Cortex of kidney (tissue), 1 donor: Measurements from ENCODE around the gene TNN.

Source experiments
- DNase-seq: peaks from one replicate; lab custom pipeline; 2025; lab: John Stamatoyannopoulos, UW

TNN gene

DNA sequence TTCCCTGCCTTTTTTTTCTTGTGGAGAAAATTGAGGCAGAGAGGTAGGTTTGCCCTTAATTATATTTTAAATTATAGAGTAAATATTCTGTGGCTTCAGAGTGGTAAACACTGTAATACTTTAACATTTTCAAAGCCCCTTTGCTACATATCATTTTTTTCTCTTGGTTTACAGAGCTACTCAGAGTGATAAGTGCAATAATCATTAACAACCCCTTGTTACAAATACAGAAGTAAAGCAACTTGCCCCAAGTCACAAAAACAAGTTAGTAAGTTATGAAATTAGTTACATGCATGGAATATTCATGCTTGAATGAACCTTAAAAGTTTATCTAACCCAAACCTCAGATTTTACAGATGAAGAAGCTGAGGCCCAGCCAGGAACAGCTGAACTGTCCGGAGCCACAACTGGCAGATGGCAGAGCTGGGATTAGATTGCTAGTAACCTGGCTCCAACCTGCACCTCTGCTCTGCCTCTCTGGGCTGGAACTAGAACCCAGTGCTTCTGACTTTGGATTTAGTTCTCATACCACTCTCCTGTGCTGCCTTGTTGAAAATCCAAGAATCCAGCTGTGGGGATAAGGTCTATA lies 48.7 kb downstream of the TNN start:
- no peak for DNase-seq

GRCh38 chr1:175116903-175117302 lies 49.3 kb downstream of the TNN start:
- no peak for DNase-seq

DNA sequence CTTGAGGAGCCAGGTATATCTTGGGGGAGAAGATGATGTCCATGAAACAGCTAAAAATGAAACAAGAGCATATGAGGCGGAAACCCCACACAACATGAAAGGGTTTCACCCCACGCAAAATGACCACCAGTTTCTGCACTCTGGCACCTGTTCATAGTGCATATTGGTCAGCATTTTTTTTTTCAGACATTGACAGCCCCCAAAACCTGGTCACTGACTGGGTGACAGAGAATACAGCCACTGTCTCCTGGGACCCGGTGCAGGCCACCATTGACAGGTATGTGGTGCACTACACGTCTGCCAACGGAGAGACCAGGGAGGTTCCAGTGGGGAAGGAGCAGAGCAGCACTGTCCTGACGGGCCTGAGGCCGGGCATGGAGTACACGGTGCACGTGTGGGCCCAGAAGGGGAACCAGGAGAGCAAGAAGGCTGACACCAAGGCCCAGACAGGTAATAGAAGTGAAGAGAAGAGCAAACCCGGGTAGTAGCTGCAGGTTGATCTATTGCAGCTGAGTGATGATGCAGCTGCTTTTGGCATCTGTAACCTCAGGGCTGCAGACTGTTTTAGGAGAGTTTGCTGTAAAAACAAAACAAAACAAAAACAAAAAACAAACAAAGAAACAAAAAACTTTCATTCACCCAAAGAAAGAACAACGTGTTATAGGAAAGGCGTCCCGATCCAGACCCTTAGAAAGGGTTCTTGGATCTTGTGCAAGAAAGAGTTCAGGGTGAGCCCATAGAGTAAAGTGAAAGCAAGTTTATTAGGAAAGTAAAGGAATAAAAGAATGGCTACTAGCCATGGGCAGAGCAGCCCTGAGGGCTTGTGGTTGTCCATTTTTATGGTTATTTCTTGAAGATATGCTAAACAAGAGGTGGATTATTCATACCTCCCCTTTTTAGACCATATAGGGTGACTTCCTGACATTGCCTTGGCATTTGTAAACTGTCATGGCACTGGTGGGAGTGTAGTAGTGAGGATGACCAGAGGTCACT lies 51.0 kb downstream of the TNN start:
- DNase-seq = no peak

GRCh38 chr1:175120511-175120910 lies 52.9 kb downstream of the TNN start:
- DNase-seq = no peak

DNA sequence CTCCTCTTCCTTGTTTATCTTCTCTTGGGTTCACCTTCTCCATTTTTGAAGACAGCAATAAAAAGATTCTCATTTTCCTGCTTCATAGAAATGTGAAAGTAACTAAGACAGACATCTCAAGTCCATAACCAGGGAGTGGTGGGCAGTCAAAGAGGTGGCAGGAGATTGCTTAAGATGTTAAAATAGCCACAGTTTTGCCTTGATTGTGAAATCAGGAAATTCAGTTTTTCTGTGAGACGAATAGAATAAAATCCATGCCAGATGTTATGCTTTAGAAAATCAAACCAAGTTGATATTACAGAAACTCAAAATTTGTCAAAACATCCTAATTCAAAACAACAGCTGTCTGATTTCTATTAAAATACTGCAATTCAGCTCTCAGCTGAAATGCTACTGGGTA lies 57.2 kb downstream of the TNN start:
- DNase-seq = no peak

- DNase-seq = no peak
Measured at GRCh38 chr1:175126347-175126746, 58.7 kb downstream of the TNN start.

DNA sequence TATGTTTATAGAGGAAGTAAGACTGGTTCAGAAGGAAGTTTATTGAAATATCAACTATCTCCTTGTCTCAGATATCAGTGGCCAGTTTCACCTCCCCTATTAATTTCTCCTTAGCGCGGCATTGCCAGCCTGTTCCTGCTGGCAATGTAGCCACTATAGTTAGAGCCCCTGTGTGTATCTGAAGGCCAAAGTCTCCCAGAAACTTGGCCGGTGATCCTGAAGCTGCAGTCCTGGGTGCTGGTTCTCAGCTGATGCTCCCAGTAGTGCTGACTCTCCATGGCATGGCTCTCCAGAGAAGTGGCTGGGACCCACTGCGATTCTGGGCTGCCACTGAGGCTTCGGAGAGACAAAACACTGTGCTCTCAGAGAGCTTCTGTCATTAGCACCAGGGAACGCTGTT lies 59.9 kb downstream of the TNN start:
- DNase-seq = no peak

GRCh38 chr1:175128523-175128922 lies 60.9 kb downstream of the TNN start:
- DNase-seq = no peak

GRCh38 chr1:175129182-175129581 lies 61.5 kb downstream of the TNN start:
- DNase-seq = no peak

GRCh38 chr1:175129644-175129996 lies 62.0 kb downstream of the TNN start:
- no peak for DNase-seq

DNA sequence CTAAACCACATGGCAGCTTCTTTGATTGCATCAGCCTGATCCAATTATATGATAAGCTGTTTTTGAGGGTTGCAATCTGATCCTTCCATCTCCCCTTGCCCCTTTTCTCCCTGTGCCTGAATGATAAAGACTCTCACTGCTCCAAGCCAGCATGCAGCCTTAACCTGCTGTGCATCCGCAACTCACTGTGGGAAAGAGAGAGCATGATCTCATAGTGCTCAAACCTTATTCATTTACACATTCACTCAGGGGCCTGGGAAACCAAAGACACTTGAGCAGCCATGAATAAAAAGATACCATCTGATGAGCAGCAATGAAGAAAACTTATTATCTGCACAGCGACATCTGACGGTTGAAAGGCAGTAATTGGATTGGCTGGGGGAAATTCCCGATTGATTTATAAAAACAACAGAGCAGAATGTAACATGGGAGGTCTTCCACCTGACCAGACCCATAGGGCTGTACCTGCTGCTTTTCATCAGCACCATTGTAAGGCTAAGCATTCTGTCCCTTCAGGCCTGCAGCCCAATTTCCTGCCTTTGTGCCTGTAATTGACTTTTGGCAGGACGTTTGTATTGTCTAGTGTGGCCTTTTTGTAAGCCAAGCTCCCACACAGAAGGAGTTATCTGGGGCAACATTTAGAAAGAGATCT lies 62.5 kb downstream of the TNN start:
- no peak for DNase-seq

DNA sequence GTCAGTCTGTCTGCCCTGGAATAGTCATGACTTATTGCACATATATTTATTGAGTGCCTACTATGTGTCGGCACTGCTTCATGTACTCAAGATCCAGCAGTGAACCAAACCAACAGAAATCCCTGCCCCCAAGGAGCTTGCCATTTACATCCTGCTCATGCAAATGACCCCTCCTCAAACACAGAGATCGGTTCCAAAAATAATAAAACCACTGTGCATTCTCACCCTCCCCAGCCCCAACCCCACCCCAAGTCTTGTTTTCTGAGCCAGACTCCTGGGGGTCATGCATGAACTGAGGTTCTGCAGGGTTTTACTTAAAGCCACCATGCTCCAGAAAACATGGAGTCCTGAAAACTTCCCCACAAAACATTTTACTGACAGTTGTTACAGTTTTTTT lies 63.0 kb downstream of the TNN start:
- no peak for DNase-seq

DNA sequence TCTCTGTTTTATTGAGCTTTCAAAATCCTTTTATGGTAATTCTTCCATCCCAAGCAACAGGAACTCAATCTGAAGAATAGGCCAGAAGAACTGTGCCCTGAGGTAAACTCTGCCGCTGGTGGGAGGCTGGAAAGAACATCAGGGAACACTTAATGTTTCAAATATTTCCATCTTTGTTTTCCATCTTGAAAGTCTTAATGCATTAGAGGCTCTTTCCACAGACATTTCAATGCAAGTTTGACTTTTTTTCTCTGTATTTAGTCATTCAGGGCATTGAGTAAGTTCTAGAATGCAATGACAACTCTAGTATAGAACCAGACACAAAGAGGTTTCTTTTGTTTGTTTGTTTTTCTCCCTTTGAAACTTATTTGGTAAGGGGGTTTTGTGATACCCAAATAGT lies 63.5 kb downstream of the TNN start:
- no peak for DNase-seq

- no peak for DNase-seq
Measured at GRCh38 chr1:175132436-175132835, 64.8 kb downstream of the TNN start.

GRCh38 chr1:175133673-175134435 lies 66.2 kb downstream of the TNN start:
- DNase-seq = no peak

DNA sequence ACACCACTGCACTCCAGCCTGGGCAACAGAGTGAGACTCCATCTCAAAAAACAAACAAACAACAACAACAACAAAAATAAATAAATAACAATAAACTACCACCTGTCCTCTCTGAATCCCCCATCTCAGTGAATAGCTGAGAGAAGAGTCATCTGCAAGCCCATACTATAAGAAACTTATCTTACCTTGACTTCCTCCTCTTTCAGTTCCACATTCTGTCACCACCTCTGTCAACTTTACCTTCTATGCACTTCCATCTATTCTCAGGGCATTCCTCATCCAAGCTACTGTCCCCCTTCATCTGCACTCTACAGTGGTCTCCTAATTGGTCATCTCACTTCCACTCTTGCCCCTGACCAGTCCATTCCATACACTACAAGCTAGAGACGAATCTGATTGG lies 66.9 kb downstream of the TNN start:
- DNase-seq = no peak

DNA sequence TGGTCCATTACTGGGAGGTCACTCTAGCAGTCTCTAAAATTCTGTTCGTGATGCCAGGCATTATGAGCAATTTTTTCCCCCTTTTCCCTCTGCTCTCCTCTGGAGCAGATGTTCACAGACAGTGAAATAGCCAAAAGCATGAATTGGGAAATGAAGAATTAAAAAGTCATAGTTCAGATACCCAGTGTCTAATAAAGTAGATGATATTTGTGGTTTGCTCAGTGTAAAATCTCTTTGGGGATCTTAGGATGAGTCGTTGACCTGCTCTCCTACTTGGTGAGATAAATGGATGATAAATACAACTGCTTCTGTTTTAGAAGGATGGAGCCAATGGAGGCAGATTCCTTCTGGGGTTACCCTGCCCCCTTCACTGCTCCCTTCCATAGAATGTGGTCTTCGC lies 68.6 kb downstream of the TNN start:
- no peak for DNase-seq

DNA sequence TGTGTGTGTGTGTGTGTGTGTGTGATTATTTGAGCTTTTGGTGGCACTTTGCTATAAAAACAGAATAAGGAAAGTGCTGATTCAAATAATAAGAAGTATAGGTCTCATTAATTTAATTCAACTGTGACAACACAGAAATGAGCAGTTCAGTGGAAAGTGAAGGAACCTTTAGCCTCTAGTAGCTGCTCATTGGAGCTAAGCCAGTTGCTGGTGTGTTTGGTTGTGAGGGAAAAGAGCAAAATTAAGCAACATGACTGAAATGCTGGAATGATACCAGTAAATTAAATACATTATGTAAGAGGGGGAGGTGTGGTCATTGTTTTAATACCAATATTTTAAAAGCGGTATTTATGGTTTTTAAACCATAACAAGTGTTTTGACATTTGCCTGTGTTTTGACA lies 69.7 kb downstream of the TNN start:
- DNase-seq = no peak

GRCh38 chr1:175138579-175138978 lies 70.9 kb downstream of the TNN start:
- no peak for DNase-seq

DNA sequence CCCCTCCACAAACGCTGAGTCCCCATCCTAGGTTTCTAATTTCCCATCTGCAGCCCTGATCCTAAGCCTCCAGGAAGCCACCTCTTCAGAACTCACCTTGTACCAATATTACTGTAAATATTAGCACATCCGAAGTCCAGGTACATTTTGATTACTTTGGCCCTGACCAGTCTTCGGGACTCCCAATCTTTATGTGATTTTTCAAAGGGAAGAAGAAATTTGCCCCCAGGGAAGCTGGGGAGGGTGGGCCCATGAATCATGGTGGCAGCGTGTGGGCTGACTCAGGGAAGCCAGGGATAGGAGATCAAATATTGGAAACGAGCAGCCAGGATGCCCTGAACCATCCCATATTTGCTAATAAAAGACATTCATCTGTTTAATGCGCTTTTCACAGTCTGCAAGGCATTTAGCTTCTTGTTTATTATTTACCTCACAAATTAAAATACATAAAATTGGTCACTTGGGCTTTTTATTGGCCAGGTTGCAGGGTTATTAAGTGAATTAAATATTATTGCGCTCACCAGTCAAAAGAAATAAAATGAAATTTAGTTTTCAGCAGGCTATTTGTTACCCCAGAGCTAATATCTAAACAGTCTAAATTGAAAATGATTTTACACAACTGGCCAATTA lies 78.4 kb downstream of the TNN start:
- no peak for DNase-seq

GRCh38 chr1:175146529-175147213 lies 79.0 kb downstream of the TNN start:
- DNase-seq = no peak
